H1 (cell line): ENCODE results near the gene GMCL1. TPM values are rescaled to one million over a fixed set of nuclear protein-coding genes. Genes with fewer than 3 reads are reported as not detected.

ENCODE experiments used
- CTCF ChIA-PET: fragments of 300-600 bp; sonication (Branson Sonifier 250); formaldehyde crosslinking; loops from one replicate; lab custom pipeline; 2021; ENCODE audit not compliant: partially characterized antibody; lab: Charles Lee
- POLR2A ChIA-PET: fragments of 300-600 bp; sonication (Branson Sonifier 250); formaldehyde crosslinking; loops from one replicate; lab custom pipeline; 2021; ENCODE audit warnings: inconsistent platforms; ENCODE audit not compliant: partially characterized antibody; lab: Charles Lee
- DNase-seq, 2 experiments: peaks; one replicate each; pipeline versions ENCODE4 v3.0.0 to v3.0.0-alpha.2; 2010 to 2022; ENCODE audit warnings: low spot score in 2 of 2, low read depth in 1 of 2, mixed read lengths in 1 of 2
- FAIRE-seq: peaks from 2 replicates; lab custom pipeline; 2011; peaks lifted over from hg19 to GRCh38; lab: Jason Lieb, UNC
- H2AFZ ChIP-seq: 2 replicates; pipeline ENCODE4 v1.8.1; 2012; ENCODE audit warnings: low read length, inconsistent platforms
- H2AK5ac ChIP-seq: 2 replicates; pipeline ENCODE4 v1.6.1; 2013; ENCODE audit warnings: low read depth, low read length
- H2BK120ac ChIP-seq: replicated peaks from 2 replicates; pipeline ENCODE3; 2013; ENCODE audit warnings: low read depth, low read length, inconsistent platforms
- H2BK12ac ChIP-seq: 2 replicates; pipeline ENCODE4 v1.6.1; 2013; ENCODE audit warnings: low read depth, low read length
- H2BK15ac ChIP-seq: 2 replicates; pipeline ENCODE4 v1.6.1; 2013; ENCODE audit warnings: low read length
- H2BK20ac ChIP-seq: 2 replicates; pipeline ENCODE4 v1.6.1; 2013; ENCODE audit warnings: low read length
- H2BK5ac ChIP-seq: 2 replicates; pipeline ENCODE4 v1.6.1; 2013; ENCODE audit warnings: low read depth, low read length
- H3K14ac ChIP-seq: 2 replicates; pipeline ENCODE4 v1.6.1; 2013; ENCODE audit warnings: inconsistent platforms; ENCODE audit not compliant: insufficient read length
- H3K18ac ChIP-seq: 2 replicates; pipeline ENCODE4 v1.6.1; 2013; ENCODE audit warnings: low read length; ENCODE audit errors: extremely low read depth
- H3K23ac ChIP-seq: 2 replicates; pipeline ENCODE4 v1.6.1; 2013; ENCODE audit warnings: inconsistent platforms; ENCODE audit not compliant: insufficient read length
- H3K23me2 ChIP-seq: 2 replicates; pipeline ENCODE4 v1.6.1; 2013; ENCODE audit warnings: low read depth, low read length
- H3K27ac ChIP-seq: 2 replicates; pipeline ENCODE4 v1.6.1; 2011; ENCODE audit warnings: low read depth, low read length, inconsistent platforms
- H3K27me3 ChIP-seq, 4 experiments: replicated peaks in 1 of 4; 1 replicate in 1 of 4; 2 replicates in 3 of 4; pipeline versions ENCODE4 v1.6.1 to v1.8.1; 2011 to 2013; ENCODE audit warnings: low read length in 3 of 4, mild to moderate bottlenecking in 3 of 4, inconsistent platforms in 2 of 4, mixed read lengths in 2 of 4, moderate library complexity in 1 of 4; ENCODE audit not compliant: control insufficient read depth in 3 of 4, insufficient read depth in 3 of 4; ENCODE audit errors: extremely low read depth in 1 of 4
- H3K36me3 ChIP-seq, 4 experiments: 2 replicates each; pipeline versions ENCODE4 v1.6.1 to v1.8.1; 2011 to 2013; ENCODE audit warnings: mild to moderate bottlenecking in 4 of 4, low read length in 3 of 4, moderate library complexity in 2 of 4, control low read depth in 1 of 4, inconsistent platforms in 1 of 4; ENCODE audit not compliant: insufficient read depth in 4 of 4, control insufficient read depth in 2 of 4
- H3K4ac ChIP-seq: replicated peaks from 2 replicates; pipeline ENCODE3; 2013; ENCODE audit warnings: low read length, low read depth, mixed read lengths, inconsistent platforms; ENCODE audit not compliant: insufficient read length
- H3K4me1 ChIP-seq, 4 experiments: replicated peaks in 1 of 4; 1 replicate in 1 of 4; 2 replicates in 3 of 4; pipeline versions ENCODE4 v1.6.1 to v1.8.1; 2011 to 2013; ENCODE audit warnings: low read length in 3 of 4, inconsistent platforms in 2 of 4, mixed read lengths in 1 of 4; ENCODE audit not compliant: insufficient read depth in 4 of 4, control insufficient read depth in 3 of 4
- H3K4me2 ChIP-seq, 2 experiments: 2 replicates each; pipeline versions ENCODE4 v1.6.1 to v1.8.1; 2011 to 2013; ENCODE audit warnings: low read depth in 2 of 2, low read length in 2 of 2, control low read depth in 1 of 2, inconsistent platforms in 1 of 2, mild to moderate bottlenecking in 1 of 2; ENCODE audit not compliant: insufficient read depth in 1 of 2
- H3K4me3 ChIP-seq, 4 experiments: fragments of 200-600, 300-600 bp in 1 of 4; sonication (generic), shearing (Covaris generic), sonication (Bioruptor Twin) in 1 of 4; 2 replicates each; pipeline versions ENCODE4 v1.5.1 to v1.8.1; 2011 to 2016; ENCODE audit warnings: low read length in 4 of 4, low read depth in 3 of 4, control low read depth in 2 of 4, inconsistent platforms in 2 of 4, mild to moderate bottlenecking in 2 of 4, mixed read lengths in 1 of 4, moderate library complexity in 1 of 4; ENCODE audit not compliant: insufficient read depth in 2 of 4; ENCODE audit errors: extremely low read depth in 1 of 4
- H3K56ac ChIP-seq: replicated peaks from 2 replicates; pipeline ENCODE3; 2013; ENCODE audit warnings: low read depth, mild to moderate bottlenecking, mixed read lengths, low read length, inconsistent platforms; ENCODE audit not compliant: insufficient read length
- H3K79me1 ChIP-seq: 2 replicates; pipeline ENCODE4 v1.6.1; 2013; ENCODE audit warnings: low read depth, low read length, control low read depth
- H3K79me2 ChIP-seq, 2 experiments: 2 replicates each; pipeline versions ENCODE4 v1.6.1 to v1.8.1; 2012 to 2013; ENCODE audit warnings: low read length in 2 of 2, mild to moderate bottlenecking in 2 of 2, inconsistent platforms in 1 of 2; ENCODE audit not compliant: insufficient read depth in 2 of 2, control insufficient read depth in 1 of 2
- H3K9ac ChIP-seq, 4 experiments: replicated peaks in 1 of 4; 1 replicate in 1 of 4; 2 replicates in 3 of 4; pipeline versions ENCODE4 v1.6.1 to v1.8.1; 2011 to 2013; ENCODE audit warnings: low read depth in 3 of 4, low read length in 3 of 4, control low read depth in 2 of 4, mild to moderate bottlenecking in 2 of 4, moderate library complexity in 2 of 4, inconsistent platforms in 1 of 4; ENCODE audit errors: extremely low read depth in 1 of 4
- H3K9me3 ChIP-seq, 2 experiments: 2 replicates each; pipeline versions ENCODE4 v1.6.1 to v1.8.1; 2012 to 2013; ENCODE audit warnings: mild to moderate bottlenecking in 2 of 2, moderate library complexity in 2 of 2, control low read depth in 1 of 2, inconsistent platforms in 1 of 2, low read depth in 1 of 2, low read length in 1 of 2, mixed read lengths in 1 of 2; ENCODE audit not compliant: insufficient read depth in 2 of 2
- H4K20me1 ChIP-seq, 2 experiments: replicated peaks in 1 of 2; 2 replicates each; pipeline versions ENCODE3 to v1.8.1; 2011 to 2013; ENCODE audit warnings: inconsistent platforms in 2 of 2, low read length in 2 of 2, mild to moderate bottlenecking in 1 of 2; ENCODE audit not compliant: insufficient read depth in 2 of 2, control insufficient read depth in 1 of 2
- H4K5ac ChIP-seq: 2 replicates; pipeline ENCODE4 v1.6.1; 2013; ENCODE audit warnings: low read length, low read depth, mixed read lengths, inconsistent platforms; ENCODE audit not compliant: insufficient read length
- H4K8ac ChIP-seq: 2 replicates; pipeline ENCODE4 v1.8.0; 2013; ENCODE audit warnings: mild to moderate bottlenecking, moderate library complexity, low read length, inconsistent platforms; ENCODE audit not compliant: insufficient read depth; ENCODE audit errors: extremely low read depth
- H4K91ac ChIP-seq: replicated peaks from 2 replicates; pipeline ENCODE3; 2013; ENCODE audit warnings: low read length, mixed read lengths, inconsistent platforms; ENCODE audit not compliant: insufficient read length
- RXRA ChIP-seq: IDR thresholded peaks from 2 replicates; pipeline ENCODE4 v1.6.1; 2011; ENCODE audit warnings: low read depth, mild to moderate bottlenecking, low read length, moderate library complexity; ENCODE audit not compliant: insufficient read depth
- SRF ChIP-seq: IDR thresholded peaks from 2 replicates; pipeline ENCODE4 v1.6.1; 2011; ENCODE audit warnings: mild to moderate bottlenecking, low read depth, low read length, moderate library complexity
- WGBS, 2 experiments: shearing (Covaris generic) in 1 of 2; methylation state at CpG; one replicate each; pipeline versions ENCODE4 v1.1.6 to v1.1.7; 2013 to 2015; ENCODE audit warnings: low lambda C conversion rate in 2 of 2, mixed read lengths in 2 of 2, inconsistent platforms in 1 of 2, low coverage in 1 of 2, missing lambda C conversion rate in 1 of 2; ENCODE audit not compliant: insufficient replicate concordance in 2 of 2, insufficient coverage in 1 of 2, insufficient read length in 1 of 2; ENCODE audit errors: extremely low coverage in 1 of 2, missing lambda C conversion rate in 1 of 2; 5-methylcytosine and 5-hydroxymethylcytosine counted together
- polyA plus RNA-seq, 7 experiments: library from polyadenylated mRNA; depleted of rRNA in 3 of 7; stranded (reverse) in 5 of 7; unstranded in 2 of 7; fragments of >200 nt in 5 of 7; fragments of 200-250 nt in 2 of 7; gene quantifications; 1 replicate in 5 of 7; 2 replicates in 1 of 7; 4 replicates in 1 of 7; pipeline versions ENCODE4 v1.2.1 to v1.2.3, GENCODE V29; 2011 to 2013; ENCODE audit warnings: missing spikeins in 2 of 7, mixed read lengths in 2 of 7
- total RNA-seq: library from RNA; stranded (reverse); fragmentation: NEBNext Ultra II Directional; extraction: Animal tissue kit (Norgen Biotek cat#: 25700); gene quantifications from 2 replicates; pipeline ENCODE4 v1.2.1, GENCODE V29; 2021

GMCL1 gene
- total and polyA plus RNA-seq, 2 of the 8 experiments (the other 6 are each of a cell fraction or from before 2014, with no cell fraction given) = 6.5 to 21.9 TPM

DNA sequence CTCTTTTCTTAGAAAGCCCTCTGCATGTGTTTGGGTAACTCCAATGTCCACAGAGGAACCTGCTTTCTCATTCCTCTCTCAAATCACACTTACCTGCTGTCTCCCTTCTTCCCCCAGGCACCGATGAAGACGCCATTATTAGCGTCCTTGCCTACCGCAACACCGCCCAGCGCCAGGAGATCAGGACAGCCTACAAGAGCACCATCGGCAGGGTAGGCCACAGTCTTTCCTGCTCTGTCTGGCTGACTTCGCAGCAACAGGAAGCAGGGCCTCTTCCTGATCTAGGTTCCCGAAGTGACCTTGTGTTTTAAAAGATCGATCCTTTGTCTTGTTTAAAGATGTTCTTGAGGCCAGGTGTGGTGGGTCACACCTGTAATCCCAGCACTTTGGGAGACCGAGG, 25.0 kb upstream of the GMCL1 start:
- no peak overlapping the region for H2AK5ac ChIP-seq
- no peak overlapping the region for H2BK15ac ChIP-seq
- no peaks in the 10 kb centered on the region for H3K27me3 ChIP-seq
- TF ChIP-seq RXRA = no peak
- no peak for TF ChIP-seq SRF
- no peak overlapping the region for H2BK5ac ChIP-seq
- H3K79me2 ChIP-seq = no peaks in the 10 kb centered on the region
- ChIA-PET CTCF (interaction anchor here (1.2 to 22.2 kb wide), 4 partner anchors 10 to 79 kb away, joined by 3 to 319 read pairs (median 6); no protein-coding TSS in a partner anchor), POLR2A (no interaction called here)
- H3K9me3 ChIP-seq = no peaks in the 10 kb centered on the region
- no peak overlapping the region for H4K5ac ChIP-seq
- no peak overlapping the region for H3K18ac ChIP-seq
- no peaks in the 10 kb centered on the region for H3K79me1 ChIP-seq
- no peak overlapping the region for H3K23ac ChIP-seq
- H4K8ac ChIP-seq = peak overlapping the region; percentile 66; the same call in 1 of the 2 replicates
- H4K91ac ChIP-seq = no peak overlapping the region
- no peak overlapping the region for H2AFZ ChIP-seq
- H4K20me1 ChIP-seq = peaks cover 0 to 2% of the 10 kb centered on the region in 2 experiments
- WGBS, 2 experiments = 95% methylated on average over 11 of the region's 11 CpGs; no CpG with 5 or more reads in 1 of the 2 experiments
- no peaks in the 10 kb centered on the region for H3K23me2 ChIP-seq
- H3K4me1 ChIP-seq = peaks cover 0 to 2% (median 0%) of the 10 kb centered on the region in 4 experiments; a peak in 1 of 7 replicates
- FAIRE-seq (no peak), DNase-seq (peak in 1 of 2 experiments; percentile 30)
- H3K9ac ChIP-seq = no peak overlapping the region
- H3K4ac ChIP-seq = no peak overlapping the region
- H3K4me3 ChIP-seq = no peak overlapping the region
- H3K27ac ChIP-seq = no peak overlapping the region
- H3K36me3 ChIP-seq = no peaks in the 10 kb centered on the region
- H3K56ac ChIP-seq = no peak overlapping the region
- no peak overlapping the region for H2BK12ac ChIP-seq
- H2BK120ac ChIP-seq = no peak overlapping the region
- no peak overlapping the region for H3K4me2 ChIP-seq
- H2BK20ac ChIP-seq = no peak overlapping the region
- H3K14ac ChIP-seq = no peak overlapping the region
